Stimulated activated CD4-positive, alpha-beta T cell treated with anti-CD3 and anti-CD28 coated beads, Interleukin-4, amount 100 ng/mL, for 24 hours (primary cell): ENCODE results near the gene CRISP1.
"Not testable (repeated sequence)": the region's sequence is repeated elsewhere in the genome, so short reads cannot be mapped to it uniquely, and the experiment has no call there.

Experiments used
- DNase-seq: peaks from one replicate; pipeline ENCODE4 v3.0.0-alpha.2; 2020

CRISP1 gene

GRCh38 chr6:49866485-49866943 lies at the start of gene CRISP1:
TSS of gene CRISP1 (minus strand) at chr6:49866535. CDS start at chr6:49857400, 9,135 bp downstream.
- DNase-seq, result no peak

- no peak for DNase-seq
Measured at GRCh38 chr6:49915035-49915434, 48.7 kb upstream of the CRISP1 start.

- no peak for DNase-seq
Measured at GRCh38 chr6:49913636-49914375, 47.5 kb upstream of the CRISP1 start.

- no peak for DNase-seq
Measured at GRCh38 chr6:49912196-49912595, 45.9 kb upstream of the CRISP1 start.

- no peak for DNase-seq
Measured at GRCh38 chr6:49911252-49911651, 44.9 kb upstream of the CRISP1 start.

- no peak for DNase-seq
Measured at GRCh38 chr6:49909563-49909962, 43.2 kb upstream of the CRISP1 start.

GRCh38 chr6:49906526-49906925 lies 40.2 kb upstream of the CRISP1 start:
- DNase-seq, result no peak

GRCh38 chr6:49905296-49905695 lies 39.0 kb upstream of the CRISP1 start:
- no peak for DNase-seq

GRCh38 chr6:49902856-49903255 lies 36.5 kb upstream of the CRISP1 start:
- DNase-seq, result no peak

- no peak for DNase-seq
Measured at GRCh38 chr6:49898904-49899566, 32.7 kb upstream of the CRISP1 start.

- DNase-seq, result not testable (repeated sequence)
Measured at GRCh38 chr6:49895553-49895952, 29.2 kb upstream of the CRISP1 start.

GRCh38 chr6:49892280-49892679 lies 25.9 kb upstream of the CRISP1 start:
- no peak for DNase-seq

- no peak for DNase-seq
Measured at GRCh38 chr6:49890988-49891387, 24.7 kb upstream of the CRISP1 start.

GRCh38 chr6:49888742-49889431 lies 22.6 kb upstream of the CRISP1 start:
- DNase-seq, result no peak

- DNase-seq, result no peak
Measured at GRCh38 chr6:49868951-49869529, 2.7 kb upstream of the CRISP1 start.

GRCh38 chr6:49856282-49856681 lies 10.1 kb downstream of the CRISP1 start:
- no peak for DNase-seq

GRCh38 chr6:49855221-49855620 lies 11.1 kb downstream of the CRISP1 start:
- DNase-seq, result no peak

GRCh38 chr6:49852975-49853374 lies 13.4 kb downstream of the CRISP1 start:
- DNase-seq, result no peak

GRCh38 chr6:49849213-49849907 lies 17.0 kb downstream of the CRISP1 start:
- DNase-seq, result no peak

- no peak for DNase-seq
Measured at GRCh38 chr6:49847673-49848072, 18.7 kb downstream of the CRISP1 start.

- no peak for DNase-seq
Measured at GRCh38 chr6:49847014-49847413, 19.3 kb downstream of the CRISP1 start.

GRCh38 chr6:49841424-49841823 lies 24.9 kb downstream of the CRISP1 start:
- DNase-seq, result no peak

GRCh38 chr6:49839957-49840356 lies 26.4 kb downstream of the CRISP1 start:
- DNase-seq, result no peak
